WTC11 (cell line): ENCODE data around the gene ARHGAP15. TPM values are rescaled to one million over a fixed set of nuclear protein-coding genes. Genes with fewer than 3 reads are reported as not detected.

Experiments
- ATAC-seq: fragments of 200-7000 bp; cut with Tn5 transposase; 2 replicates; pipeline ENCODE4 v1.10.0; 2021; ENCODE audit warnings: mild to moderate bottlenecking, moderate library complexity
- CTCF ChIA-PET: fragments of 300-600 bp; sonication (Branson Sonifier 250); formaldehyde crosslinking; loops from one replicate; lab custom pipeline; 2021; ENCODE audit warnings: antibody characterized with exemption; lab: Charles Lee
- POLR2A ChIA-PET: fragments of 350-600 bp; sonication (Branson Sonifier 250); formaldehyde crosslinking; loops from one replicate; lab custom pipeline; 2021; ENCODE audit warnings: antibody characterized with exemption; lab: Charles Lee
- DNase-seq: peaks from one replicate; pipeline ENCODE4 v3.0.0; 2021; ENCODE audit warnings: low spot score
- H3K27ac Mint-ChIP-seq: 2 replicates; pipeline ENCODE4 v1.8.0; 2021; ENCODE audit warnings: mixed read lengths
- H3K27me3 Mint-ChIP-seq: 2 replicates; pipeline ENCODE4 v1.8.0; 2021; ENCODE audit warnings: low read depth, mild to moderate bottlenecking, moderate library complexity, mixed read lengths
- H3K36me3 Mint-ChIP-seq: 2 replicates; pipeline ENCODE4 v1.8.0; 2021; ENCODE audit warnings: mixed read lengths
- H3K4me1 Mint-ChIP-seq: 2 replicates; pipeline ENCODE4 v1.8.0; 2022; ENCODE audit warnings: mixed read lengths
- H3K4me3 Mint-ChIP-seq: 2 replicates; pipeline ENCODE4 v1.8.0; 2021; ENCODE audit warnings: mild to moderate bottlenecking, moderate library complexity, mixed read lengths
- H3K9me3 Mint-ChIP-seq: 2 replicates; pipeline ENCODE4 v1.8.0; 2021; ENCODE audit warnings: mixed read lengths
- CBFB ChIP-seq: sonication (generic); formaldehyde crosslinking; IDR thresholded peaks from 2 replicates; pipeline ENCODE4 v1.8.1; 2022; ENCODE audit warnings: mild to moderate bottlenecking, low read depth, missing genetic modification reagents
- CREB1 ChIP-seq: sonication (generic); formaldehyde crosslinking; IDR thresholded peaks from 2 replicates; pipeline ENCODE4 v1.8.0; 2023; ENCODE audit warnings: mild to moderate bottlenecking, missing genetic modification reagents
- CTCF ChIP-seq: fragments of 200-600 bp; IDR thresholded peaks from 2 replicates; pipeline ENCODE4 v1.8.0; 2022; ENCODE audit warnings: antibody characterized with exemption
- E2F1 ChIP-seq: sonication (generic); formaldehyde crosslinking; IDR thresholded peaks from 2 replicates; pipeline ENCODE4 v1.8.0; 2022; ENCODE audit warnings: mild to moderate bottlenecking, missing genetic modification reagents
- E2F4 ChIP-seq: sonication (generic); formaldehyde crosslinking; IDR thresholded peaks from 2 replicates; pipeline ENCODE4 v1.8.1; 2022; ENCODE audit warnings: low read depth, mild to moderate bottlenecking, moderate library complexity, missing genetic modification reagents, borderline replicate concordance
- FOXJ3 ChIP-seq: sonication (generic); formaldehyde crosslinking; IDR thresholded peaks from 2 replicates; pipeline ENCODE4 v1.9.0; 2021; ENCODE audit warnings: missing genetic modification reagents, mild to moderate bottlenecking, borderline replicate concordance
- GRHL2 ChIP-seq: fragments of 250-450 bp; sonication (Bioruptor Pico); IDR thresholded peaks from 2 replicates; pipeline ENCODE4 v1.8.0; 2022; ENCODE audit warnings: mild to moderate bottlenecking, moderate library complexity; ENCODE audit not compliant: insufficient replicate concordance, severe bottlenecking
- JAZF1 ChIP-seq: fragments of 250-450 bp; sonication (Bioruptor Pico); IDR thresholded peaks from 2 replicates; pipeline ENCODE4 v1.9.0; 2021; ENCODE audit warnings: moderate library complexity, mild to moderate bottlenecking, inconsistent platforms
- MYBL2 ChIP-seq: sonication (generic); formaldehyde crosslinking; IDR thresholded peaks from 2 replicates; pipeline ENCODE4 v1.8.1; 2023; ENCODE audit warnings: mild to moderate bottlenecking, moderate library complexity, missing genetic modification reagents
- NFATC4 ChIP-seq: fragments of 250-450 bp; sonication (Bioruptor Pico); IDR thresholded peaks from 2 replicates; pipeline ENCODE4 v1.9.0; 2021; ENCODE audit warnings: mild to moderate bottlenecking
- NR3C1 ChIP-seq: sonication (generic); formaldehyde crosslinking; conservative IDR thresholded peaks from 2 replicates; pipeline ENCODE4 v1.8.1; 2023; ENCODE audit warnings: low read depth, mild to moderate bottlenecking, missing genetic modification reagents
- PRDM15 ChIP-seq: sonication (generic); formaldehyde crosslinking; IDR thresholded peaks from 2 replicates; pipeline ENCODE4 v1.8.0; 2022; ENCODE audit warnings: missing genetic modification reagents
- RELA ChIP-seq: sonication (generic); formaldehyde crosslinking; IDR thresholded peaks from 2 replicates; pipeline ENCODE4 v1.8.1; 2022; ENCODE audit warnings: missing genetic modification reagents, mild to moderate bottlenecking, borderline replicate concordance
- TEAD1 ChIP-seq: sonication (generic); formaldehyde crosslinking; IDR thresholded peaks from 2 replicates; pipeline ENCODE4 v1.8.0; 2022; ENCODE audit warnings: mild to moderate bottlenecking, missing genetic modification reagents
- USF2 ChIP-seq: sonication (generic); formaldehyde crosslinking; IDR thresholded peaks from 2 replicates; pipeline ENCODE4 v1.8.1; 2023; ENCODE audit warnings: mild to moderate bottlenecking, missing genetic modification reagents, moderate library complexity
- ZNF138 ChIP-seq: sonication (generic); formaldehyde crosslinking; conservative IDR thresholded peaks from 2 replicates; pipeline ENCODE4 v1.8.1; 2022; ENCODE audit warnings: mild to moderate bottlenecking, moderate library complexity, missing genetic modification reagents
- ZNF317 ChIP-seq: sonication (generic); formaldehyde crosslinking; IDR thresholded peaks from 2 replicates; pipeline ENCODE4 v1.8.1; 2023; ENCODE audit warnings: low read depth, mild to moderate bottlenecking, moderate library complexity, missing genetic modification reagents, borderline replicate concordance
- ZNF671 ChIP-seq: fragments of 250-450 bp; sonication (Bioruptor Pico); IDR thresholded peaks from 2 replicates; pipeline ENCODE4 v1.8.0; 2021; ENCODE audit warnings: mild to moderate bottlenecking
- ZSCAN18 ChIP-seq: fragments of 250-450 bp; sonication (Bioruptor Pico); IDR thresholded peaks from 2 replicates; pipeline ENCODE4 v2.1.2; 2022; ENCODE audit warnings: mild to moderate bottlenecking, moderate library complexity
- total RNA-seq: library from RNA; stranded (reverse); gene quantifications from 3 replicates; pipeline ENCODE4 v1.2.3, GENCODE V29; 2021

The ARHGAP15 gene
- total RNA-seq, 1 experiment from 2014 or later, result 0.28 TPM

- no peak for DNase-seq
- Mint-ChIP-seq H3K4me3 (no peak overlapping the region), H3K27me3 (no peaks in the 10 kb centered on the region), H3K36me3 (no peaks in the 10 kb centered on the region)
- TF ChIP-seq JAZF1 (CRISPR knock-in tag) (no peak), FOXJ3 (CRISPR knock-in tag) (no peak), ZNF138 (CRISPR knock-in tag) (no peak), CTCF (no peak), USF2 (CRISPR knock-in tag) (no peak), GRHL2 (CRISPR knock-in tag) (no peak), E2F4 (CRISPR knock-in tag) (no peak)
- TF ChIP-seq, all 79 proteins: peak for 0
- POLR2A ChIA-PET, result no interaction called here
- H3K27ac Mint-ChIP-seq, result no peak overlapping the region
- no peaks in the 10 kb centered on the region for H3K9me3 Mint-ChIP-seq
- ATAC-seq, result no peak
- CTCF ChIA-PET, result no interaction called here
- peaks cover 13% of the 10 kb centered on the region for H3K4me1 Mint-ChIP-seq
Measured at GRCh38 chr2:143356336-143356735, 227.1 kb downstream of the ARHGAP15 start.

GRCh38 chr2:143356736-143357446 lies 227.7 kb downstream of the ARHGAP15 start:
- CTCF ChIA-PET, result no interaction called here
- Mint-ChIP-seq H3K27ac (no peak overlapping the region), H3K4me1 (peaks cover 13% of the 10 kb centered on the region), H3K4me3 (no peak overlapping the region), H3K9me3 (no peaks in the 10 kb centered on the region), H3K36me3 (no peaks in the 10 kb centered on the region), H3K27me3 (no peaks in the 10 kb centered on the region)
- ATAC-seq (no peak), DNase-seq (no peak)
- POLR2A ChIA-PET, result no interaction called here
- TF ChIP-seq RELA (CRISPR knock-in tag) (no peak), NR3C1 (CRISPR knock-in tag) (no peak), CREB1 (CRISPR knock-in tag) (no peak), CBFB (CRISPR knock-in tag) (no peak), ZNF671 (CRISPR knock-in tag) (no peak), PRDM15 (CRISPR knock-in tag) (no peak), TEAD1 (CRISPR knock-in tag) (no peak), ZSCAN18 (CRISPR knock-in tag) (no peak), NFATC4 (no peak), MYBL2 (CRISPR knock-in tag) (no peak), ZNF317 (no peak), E2F1 (CRISPR knock-in tag) (no peak)
